Fibroblast of peridontal ligament (primary cell): ENCODE data around the gene GNS.
A peak's percentile ranks its signal among the peaks of the same experiment; 100 is the strongest.

Experiments used
- DNase-seq: peaks from one replicate; pipeline ENCODE4 v3.0.0-alpha.2; 2010; ENCODE audit errors: extremely low read depth

The GNS gene

DNA sequence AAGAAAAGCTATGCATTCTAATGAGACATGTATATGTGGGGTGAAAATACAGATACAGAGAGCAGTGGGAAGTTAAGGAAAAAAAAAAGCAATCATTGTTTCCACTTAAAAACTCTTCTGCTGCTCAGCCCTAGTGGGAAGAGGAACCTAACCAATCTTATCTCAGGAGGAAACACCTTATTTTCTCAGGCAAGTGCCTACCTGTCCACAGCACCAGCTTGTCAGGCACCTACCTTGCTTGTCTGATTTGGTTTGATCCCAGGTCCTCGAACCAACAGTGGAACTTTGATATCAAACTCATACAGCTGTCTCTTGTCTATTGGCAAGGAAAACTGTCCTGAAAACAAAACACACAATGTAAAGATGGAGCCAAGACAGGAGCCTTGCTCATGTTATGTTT lies 22.4 kb downstream of the GNS start:
- no peak for DNase-seq

DNA sequence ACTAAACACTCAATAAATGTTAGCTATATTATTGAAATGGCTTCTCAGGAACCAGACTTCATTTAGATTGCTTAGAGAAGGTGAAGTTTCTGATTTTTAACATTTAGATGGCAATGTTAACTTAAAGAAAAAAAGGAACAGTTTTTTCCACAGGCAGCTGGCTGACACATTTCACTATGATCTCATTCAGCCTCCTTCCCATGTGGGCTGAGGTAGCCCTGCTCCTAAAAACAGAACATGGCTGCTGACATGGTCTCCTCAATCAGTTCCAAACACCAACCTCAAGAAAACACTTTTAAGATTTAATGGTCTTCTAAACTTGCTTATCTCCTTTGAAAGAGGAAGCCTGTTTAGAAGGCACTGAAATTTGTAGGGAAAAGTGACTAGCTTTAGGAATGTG lies 23.8 kb downstream of the GNS start:
- DNase-seq, result no peak

DNA sequence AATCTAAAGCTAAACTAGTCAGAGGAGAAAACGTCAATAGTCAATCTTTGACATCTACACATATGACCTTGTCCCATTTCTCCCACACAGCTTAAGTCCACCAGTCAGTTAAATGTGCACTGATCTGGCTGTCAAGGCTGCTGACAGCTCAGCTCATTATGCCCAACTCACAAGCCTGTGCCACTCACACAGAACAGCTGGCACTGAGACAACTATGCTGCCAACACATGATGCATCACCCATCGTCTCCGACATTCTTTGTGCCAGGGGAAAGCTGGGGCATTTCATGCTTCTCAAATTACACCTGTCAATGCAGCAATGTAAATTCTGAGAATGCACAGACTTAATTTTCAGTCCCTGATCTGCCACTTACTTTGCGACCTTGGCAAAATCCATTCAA lies 25.3 kb downstream of the GNS start:
- DNase-seq, result peak; percentile 30

DNA sequence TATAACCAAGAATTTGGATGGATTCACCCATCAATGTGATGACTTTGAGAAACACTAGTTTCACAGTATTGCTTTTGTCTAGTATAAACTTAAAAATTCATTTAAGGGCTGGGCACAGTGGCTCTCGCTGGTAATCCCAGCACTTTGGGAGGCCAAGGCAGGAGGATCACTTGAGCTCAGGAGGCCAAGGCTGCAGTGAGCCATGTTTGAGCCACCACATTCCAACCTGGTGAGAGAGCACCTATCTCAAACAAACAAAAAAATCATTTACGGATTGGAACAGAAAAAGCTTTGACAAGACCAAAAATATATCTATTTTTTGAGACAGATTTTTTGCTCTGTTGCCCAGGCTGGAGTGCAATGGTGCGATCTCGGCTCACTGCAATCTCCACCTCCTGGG lies 27.5 kb downstream of the GNS start:
- DNase-seq, result no peak

DNA sequence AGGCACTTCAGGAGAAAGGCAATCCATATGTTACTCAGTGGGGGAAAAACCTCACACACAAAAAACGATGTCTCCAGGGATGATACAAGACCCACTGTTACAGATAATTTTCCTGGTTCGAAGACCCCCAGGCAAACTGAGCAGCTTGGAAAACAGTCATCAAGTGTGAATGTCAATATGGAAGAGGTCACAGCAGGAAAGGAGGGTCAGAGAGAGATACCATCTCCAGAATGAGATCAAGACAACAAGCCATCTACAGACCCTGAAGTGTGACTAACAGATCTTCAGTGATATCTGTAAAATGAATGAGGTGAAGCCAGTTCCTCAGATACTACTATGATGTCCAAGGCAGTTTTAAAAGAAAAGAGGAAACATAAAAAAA lies 28.6 kb downstream of the GNS start:
- no peak for DNase-seq

DNA sequence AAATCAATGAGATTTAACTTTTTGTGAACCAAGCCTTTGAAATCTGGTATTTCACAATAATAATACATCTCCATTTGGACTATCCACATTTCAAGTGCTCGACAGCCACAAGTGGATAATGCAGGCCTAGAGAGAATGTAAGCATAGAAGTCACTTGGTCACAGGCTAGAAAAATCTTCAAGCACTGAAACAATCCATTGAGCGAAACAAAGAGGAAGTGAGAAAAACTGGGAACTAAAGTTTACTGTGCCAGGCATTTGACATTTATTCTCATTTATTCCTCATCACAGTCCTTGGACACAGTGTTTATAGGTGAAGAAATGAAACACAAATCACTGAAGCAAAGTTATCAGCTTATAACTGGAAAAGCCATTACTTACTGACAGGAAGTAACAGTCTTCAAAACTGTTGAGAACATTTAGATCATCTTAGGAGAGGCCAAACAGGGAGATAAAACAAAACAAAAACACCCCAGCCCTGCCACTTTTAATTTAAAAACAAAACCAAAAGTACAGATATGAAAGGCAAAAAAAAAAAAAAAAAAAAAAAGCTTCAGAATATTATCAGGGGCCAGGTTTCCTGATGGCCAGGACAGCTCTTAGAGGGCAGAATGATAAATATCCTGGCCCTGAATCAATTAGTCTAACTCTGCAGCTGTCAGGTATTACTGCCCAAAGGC lies 29.2 kb downstream of the GNS start:
- no peak for DNase-seq

DNA sequence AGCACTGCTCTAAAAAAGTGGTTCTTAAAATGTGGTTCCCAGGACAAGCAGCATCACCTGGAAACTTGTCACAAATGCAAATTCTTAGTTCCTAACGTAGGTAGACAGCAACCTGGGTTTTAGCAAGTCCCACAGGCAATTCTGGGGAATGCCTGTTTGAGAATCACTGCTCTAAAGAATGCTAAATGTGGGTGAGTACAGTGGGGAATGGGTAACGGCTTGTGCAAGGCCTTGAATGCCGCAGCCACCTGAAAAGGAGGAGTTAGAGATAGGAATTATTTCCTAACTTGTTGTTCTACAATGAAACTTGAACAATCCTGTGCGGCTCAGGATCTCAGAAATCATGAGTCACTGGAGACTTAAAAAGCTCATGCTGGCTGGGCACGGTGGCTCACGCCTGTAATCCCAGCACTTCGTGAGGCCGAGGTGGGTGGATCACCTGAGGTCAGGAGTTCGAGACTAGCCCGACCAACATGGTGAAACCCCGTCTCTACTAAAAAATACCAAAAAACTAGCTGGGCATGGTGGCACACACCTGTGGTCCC lies 34.9 kb downstream of the GNS start:
- DNase-seq, result no peak

DNA sequence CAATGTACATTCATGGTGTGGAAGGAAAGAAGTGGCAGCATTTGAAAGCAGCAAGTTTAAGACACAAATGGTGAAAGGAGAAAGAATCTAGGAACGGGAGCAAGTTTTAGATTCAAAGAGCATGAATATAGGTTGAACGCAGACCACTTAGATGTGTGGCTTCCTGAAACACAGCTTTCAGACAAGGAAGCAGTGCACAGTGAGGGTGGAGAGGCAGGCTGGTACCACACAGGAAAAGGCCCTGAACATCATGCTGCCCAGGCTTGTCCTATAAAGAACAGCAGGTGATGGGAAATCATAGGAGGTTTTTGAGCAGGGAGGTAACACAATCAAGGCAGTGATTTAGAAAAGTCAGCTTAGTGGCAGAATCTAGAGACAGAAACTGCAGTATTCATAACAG lies 35.6 kb downstream of the GNS start:
- DNase-seq, result no peak

DNA sequence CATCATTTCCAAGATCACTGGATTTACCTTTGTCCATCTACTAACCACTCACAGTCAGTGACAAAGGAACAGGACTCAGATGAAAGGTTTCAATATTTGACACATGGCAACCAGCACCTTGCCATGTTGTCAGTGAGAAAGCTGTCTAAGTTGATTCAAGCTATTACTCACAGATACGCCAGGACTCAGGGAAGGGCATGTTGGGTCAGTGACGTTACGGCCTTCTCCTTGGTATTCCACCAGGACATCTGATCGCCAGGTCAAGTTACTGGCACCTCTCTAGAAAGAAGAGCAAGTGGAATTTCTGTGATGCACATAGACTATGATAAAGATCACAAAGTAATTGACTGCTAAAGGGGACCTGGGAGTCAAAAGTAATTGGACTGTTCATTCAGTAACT lies 36.4 kb downstream of the GNS start:
- DNase-seq, result no peak

DNA sequence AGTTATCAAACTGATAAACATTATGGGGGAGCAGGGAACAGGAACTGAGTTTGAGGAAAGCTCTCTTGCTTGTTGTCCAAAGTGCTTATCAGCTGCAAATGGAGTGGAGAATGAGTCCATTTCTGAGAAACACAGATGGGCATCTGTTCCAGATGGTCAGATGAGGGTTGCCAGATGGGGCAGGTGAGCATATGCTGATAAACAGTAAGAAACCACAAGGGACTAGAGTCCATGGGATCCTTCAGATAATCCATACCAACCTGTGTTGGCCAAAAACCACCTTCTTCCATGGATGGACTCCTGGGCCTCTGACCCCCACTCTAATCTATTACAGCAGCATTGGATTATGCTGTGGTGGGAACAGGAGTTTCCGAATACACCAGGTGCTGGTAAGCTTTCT lies 38.3 kb downstream of the GNS start:
- DNase-seq, result no peak

DNA sequence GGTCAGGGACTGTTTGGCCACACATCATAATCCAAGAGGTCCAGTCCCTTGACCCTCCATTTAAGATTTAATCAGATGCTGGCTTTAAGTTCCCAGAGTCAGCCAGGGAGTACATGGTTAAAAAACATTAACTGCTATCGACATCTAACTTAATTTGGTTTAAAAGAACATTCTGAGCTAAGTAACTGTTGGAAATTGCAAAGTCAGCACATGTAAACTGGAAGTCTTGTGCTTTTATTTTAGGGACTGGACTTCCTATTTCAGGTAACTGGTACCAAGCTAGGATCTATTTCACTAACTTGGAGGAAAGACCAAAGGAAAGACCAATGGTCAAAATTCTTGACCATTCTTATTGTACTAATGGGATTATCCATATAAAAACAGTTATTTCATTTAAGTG lies 40.6 kb downstream of the GNS start:
- no peak for DNase-seq

DNA sequence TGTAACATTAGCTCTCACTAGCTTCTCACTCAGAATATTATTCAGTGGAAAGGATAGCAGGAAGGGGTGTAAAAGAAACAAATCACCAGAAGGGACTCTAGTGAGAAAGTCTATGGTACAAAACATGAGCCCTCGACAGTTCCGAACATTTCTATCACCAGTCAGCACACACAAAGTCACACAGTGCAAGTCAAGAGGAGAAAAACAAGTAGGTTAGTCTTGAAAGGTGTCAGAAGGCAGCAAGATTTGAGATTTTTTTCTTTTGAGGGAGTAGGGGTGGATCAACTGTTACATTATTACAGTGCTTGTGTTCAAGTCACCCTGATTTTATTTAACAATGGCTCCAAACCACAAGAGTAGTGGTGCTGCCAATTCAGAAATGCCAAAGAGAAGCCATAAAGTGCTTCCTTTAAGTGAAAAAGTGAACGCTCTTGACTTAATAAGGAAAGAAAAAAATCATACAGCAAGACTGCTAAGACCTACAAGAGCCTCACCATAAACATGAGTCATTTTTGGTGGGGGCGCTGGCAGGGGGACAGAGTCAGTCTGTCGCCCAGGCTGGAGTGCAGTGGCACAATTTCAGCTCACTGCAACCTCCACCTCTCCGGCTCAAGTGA lies 42.3 kb downstream of the GNS start:
- DNase-seq, result peak; percentile 29

DNA sequence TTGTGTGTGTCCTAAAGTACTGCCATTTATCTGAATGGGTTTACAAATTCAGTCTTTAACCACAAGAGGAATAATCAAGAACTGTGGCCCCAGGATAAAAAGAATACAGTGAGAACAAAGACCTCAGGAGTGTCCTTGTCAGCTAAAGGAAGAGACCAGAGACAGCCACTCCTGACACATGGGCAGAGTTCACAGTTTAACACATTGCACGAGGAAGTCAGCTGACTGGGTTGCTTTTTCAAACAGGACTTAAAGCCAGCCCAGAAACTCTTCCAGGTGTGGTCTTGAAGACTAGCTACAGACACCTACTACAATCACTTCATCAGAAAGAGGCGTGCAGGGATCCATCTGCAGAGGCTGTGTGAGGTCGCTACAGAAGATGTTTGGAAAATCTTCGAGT lies 42.8 kb downstream of the GNS start:
- no peak for DNase-seq

DNA sequence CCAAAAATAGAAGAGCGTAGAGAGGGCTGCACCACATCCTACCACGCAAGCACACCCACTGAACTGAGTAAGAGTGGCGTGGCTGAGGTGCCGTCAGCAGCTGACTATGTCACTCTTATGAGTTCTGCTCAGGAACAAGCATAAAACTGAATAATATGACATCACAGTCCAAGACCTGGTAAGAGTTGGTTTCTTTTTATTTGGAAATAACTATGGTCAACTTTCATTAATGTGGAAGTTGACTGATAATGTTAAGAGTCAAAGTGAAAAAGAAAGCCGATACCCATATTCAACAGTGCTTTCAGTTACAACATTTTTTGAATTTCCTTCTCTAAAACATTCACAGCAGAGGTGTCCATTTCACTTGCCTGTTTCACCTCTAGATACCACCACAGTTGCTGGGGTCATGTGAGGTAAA lies 44.6 kb downstream of the GNS start:
- DNase-seq, result no peak

DNA sequence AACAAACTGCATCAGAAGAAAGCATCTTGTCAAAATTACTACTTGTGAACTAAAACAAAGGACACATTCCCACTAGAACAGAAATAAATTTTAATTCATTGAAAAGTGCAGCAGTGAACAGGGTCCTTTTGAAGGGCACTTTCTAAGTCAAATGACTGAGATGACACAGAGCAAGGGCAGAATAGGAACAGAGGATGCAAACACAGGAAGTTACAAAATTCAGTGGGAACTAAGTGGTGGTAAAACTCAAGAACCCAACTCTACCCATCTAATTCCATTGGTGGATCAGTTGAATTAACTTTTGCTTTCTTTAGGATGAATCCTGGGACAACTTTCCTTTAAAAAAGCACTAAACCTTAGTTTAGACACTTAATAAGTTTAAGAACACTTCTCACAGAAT lies 45.8 kb downstream of the GNS start:
- DNase-seq, result no peak

DNA sequence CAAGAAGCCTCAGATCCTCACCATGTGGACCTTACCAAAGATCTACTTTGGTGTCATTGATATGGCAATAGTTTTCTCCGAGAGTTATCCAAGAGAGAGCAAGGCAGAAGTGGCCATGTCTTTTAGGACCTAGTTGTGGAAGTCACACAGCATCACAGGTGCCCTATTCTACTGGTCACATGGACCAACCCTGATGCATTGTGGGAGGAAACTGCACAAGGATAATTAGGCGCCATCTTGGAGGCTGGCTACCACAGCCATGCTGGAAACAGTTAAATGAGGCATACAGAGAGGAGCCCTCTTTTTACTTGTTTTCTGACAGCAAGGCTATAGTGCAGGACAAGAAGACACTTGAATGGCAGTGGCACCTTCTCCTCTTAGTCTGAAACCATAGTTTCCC lies 49.8 kb downstream of the GNS start:
- DNase-seq, result no peak

DNA sequence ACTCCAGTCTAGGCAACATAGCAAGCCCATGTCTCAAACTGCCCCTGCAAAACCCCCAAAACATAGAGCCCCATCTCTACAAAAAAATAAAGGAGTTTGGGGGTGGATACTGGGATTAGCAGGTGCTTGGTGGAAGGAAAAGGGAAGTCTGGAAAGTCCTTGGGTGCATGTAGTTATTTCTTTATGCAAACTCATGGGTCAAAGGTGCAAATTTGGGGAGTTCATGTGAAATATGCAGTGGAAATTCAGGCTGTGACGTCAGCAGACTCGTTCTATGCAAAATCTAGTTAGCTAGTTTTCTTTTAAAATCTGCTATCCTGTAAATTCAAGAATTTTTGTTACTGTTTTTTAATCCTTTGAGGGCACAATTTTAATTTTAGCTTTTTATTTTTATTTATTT lies 51.3 kb downstream of the GNS start:
- DNase-seq, result no peak

DNA sequence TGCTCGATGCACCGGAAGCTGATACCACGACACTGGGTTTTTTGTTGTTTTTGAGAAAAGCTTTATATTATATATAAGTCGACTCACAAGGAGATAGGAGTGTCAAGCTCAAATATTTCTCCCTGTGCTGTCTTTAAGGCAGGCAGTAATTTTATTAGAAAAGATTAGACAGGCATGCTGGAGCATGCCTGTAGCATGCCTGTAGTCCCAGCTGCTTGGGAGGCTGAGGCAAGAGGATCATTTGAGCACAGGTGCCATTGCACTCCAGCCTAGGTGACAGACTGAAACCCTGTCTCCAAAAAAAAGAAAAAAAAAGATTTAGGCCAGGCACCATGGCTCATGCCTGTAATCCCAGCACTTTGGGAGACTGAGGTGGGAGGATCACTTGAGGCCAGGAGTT lies 51.8 kb downstream of the GNS start:
- no peak for DNase-seq

DNA sequence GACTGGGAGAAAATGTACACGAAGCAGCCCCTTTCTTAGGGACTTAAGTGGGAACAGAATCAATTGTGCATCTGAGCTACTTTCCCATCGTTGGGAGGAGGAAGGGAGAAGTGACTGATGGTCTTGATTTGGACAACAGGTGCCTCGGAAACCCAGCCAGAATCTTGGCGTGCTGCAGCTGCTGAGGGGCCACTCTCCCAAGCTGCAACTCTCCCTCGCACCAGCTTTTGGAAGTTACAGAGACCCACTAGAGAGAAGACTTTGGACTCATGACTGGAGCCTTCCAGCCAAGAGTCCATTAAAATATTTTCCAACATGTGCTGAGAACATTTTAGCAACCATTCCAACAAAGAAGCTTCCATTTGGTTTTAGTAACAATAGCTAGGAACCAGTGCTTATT lies 52.3 kb downstream of the GNS start:
- no peak for DNase-seq

DNA sequence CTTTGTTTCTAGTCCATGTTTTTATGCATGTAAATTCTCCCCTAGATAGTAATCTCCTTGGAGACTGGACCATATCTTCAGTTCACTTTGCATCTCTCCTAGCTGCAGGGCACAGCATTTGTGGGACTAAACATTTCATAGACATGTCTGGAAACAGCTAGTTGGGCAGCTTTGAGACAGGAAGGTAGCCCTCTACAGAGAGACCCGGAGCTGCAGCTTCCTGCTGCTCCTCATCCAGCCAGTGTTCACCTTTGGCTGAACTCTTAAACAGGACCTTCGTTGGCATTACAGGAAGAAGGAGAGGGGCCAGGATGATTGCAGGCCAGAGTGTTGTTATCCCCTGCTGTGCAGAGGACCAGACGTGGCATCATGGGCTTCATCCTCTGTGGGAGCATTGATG lies 52.9 kb downstream of the GNS start:
- DNase-seq, result no peak

DNA sequence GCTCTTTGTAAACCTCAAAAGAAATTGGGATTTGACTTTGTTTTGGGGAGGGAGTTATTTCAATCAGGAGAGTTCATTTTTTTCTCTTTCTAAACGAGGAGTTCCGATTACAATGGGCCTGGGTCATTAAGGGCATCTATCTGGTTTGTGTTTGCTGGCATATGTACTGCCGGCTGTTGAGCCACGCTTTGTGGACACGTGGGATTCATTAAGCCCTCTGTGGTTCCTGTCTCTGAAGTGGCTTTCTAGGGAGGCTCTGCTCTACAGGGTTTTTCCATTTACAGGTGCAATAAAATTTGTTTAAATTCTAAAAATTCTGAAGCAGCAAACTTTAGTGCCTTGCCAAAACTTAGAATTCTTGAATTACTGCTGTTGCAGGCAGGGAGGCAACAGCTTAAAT lies 57.9 kb downstream of the GNS start:
- peak; percentile 32 for DNase-seq

DNA sequence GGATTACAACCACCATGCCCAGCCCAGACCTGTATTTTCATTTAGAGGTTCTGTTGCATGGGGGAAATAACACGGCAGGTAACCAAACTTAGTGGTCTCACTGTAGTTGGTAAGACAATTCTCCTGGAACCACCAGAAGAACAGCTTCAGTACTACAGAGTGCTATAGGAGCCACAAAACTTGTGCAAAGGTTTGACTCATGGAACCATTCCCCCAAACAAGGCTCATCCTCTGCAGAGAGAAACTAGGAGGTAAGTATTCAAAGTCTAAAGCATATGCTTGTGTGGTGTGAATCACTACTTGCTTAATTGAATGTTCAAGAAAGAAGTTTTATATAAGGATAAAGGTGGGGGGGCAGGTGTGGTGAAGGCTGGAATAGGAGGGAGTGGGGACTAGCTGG lies 58.7 kb downstream of the GNS start:
- no peak for DNase-seq

DNA sequence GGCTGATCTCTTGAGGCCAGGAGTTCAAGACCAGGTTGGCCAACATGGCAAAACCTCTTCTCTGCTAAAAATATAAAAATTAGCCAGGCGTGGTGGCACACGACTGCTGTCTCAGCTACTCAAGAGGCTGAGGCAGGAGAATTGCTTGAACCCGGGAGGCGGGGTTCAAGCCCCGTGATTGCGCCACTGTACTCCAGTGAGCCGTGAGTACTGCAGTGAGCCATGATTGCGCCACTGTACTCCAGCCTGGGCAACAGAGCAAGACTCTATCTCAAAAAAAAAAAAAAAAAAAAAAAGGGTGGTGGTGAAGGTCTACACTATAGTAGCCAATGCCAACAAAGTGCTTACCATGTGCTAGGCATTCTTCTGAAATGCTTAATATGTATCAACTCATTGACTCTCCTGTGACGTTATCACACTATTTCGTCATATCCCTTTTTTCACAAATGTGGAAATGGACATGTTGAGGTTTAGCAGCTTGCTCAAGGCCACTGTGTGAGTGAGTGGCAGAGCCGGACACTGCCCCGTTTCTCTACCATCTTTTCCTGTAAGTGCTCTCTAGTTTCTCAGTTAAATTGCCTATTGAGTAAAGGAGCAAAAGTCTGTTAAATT lies 59.6 kb downstream of the GNS start:
- peak; percentile 6 for DNase-seq
